ENCODE data around the gene FAM222A. TPM values are rescaled to one million over a fixed set of nuclear protein-coding genes. Genes with fewer than 3 reads are reported as not detected.

FAM222A gene
- polyA plus RNA-seq, 1 donor (not counting 4 experiments of a cell fraction or from before 2014, with no cell fraction given), result 0.05 TPM

- Histone ChIP-seq H3K4me2 (ENCODE audit: control insufficient read depth, extremely low read depth, insufficient read depth, low read depth, low read length) (no peak overlapping the region), H3K9me1 (ENCODE audit: control insufficient read depth, extremely low read depth, insufficient read depth, low read length) (no peaks in the 10 kb centered on the region), H3K9ac (ENCODE audit: control insufficient read depth, extremely low read depth, insufficient read depth, low read length) (no peak overlapping the region), H3K27ac (ENCODE audit: control insufficient read depth, insufficient read depth, low read length) (no peak overlapping the region), H4K20me1 (ENCODE audit: control insufficient read depth, extremely low read depth, insufficient read depth, low read length) (no peaks in the 10 kb centered on the region), H3K27me3 (ENCODE audit: control insufficient read depth, extremely low read depth, insufficient read depth, low read length) (no peaks in the 10 kb centered on the region), H3K79me2 (ENCODE audit: control insufficient read depth, insufficient read depth, low read length) (no peaks in the 10 kb centered on the region), H3K4me3 (ENCODE audit: control insufficient read depth in 2 of 3, extremely low read depth in 1 of 3, insufficient read depth in 2 of 3, low read depth in 1 of 3, low read length in 3 of 3) (no peak overlapping the region), H2AFZ (ENCODE audit: control insufficient read depth, low read length) (no peak overlapping the region), H3K9me3 (ENCODE audit: control insufficient read depth, low read depth, low read length) (no peaks in the 10 kb centered on the region), H3K4me1 (ENCODE audit: control insufficient read depth, extremely low read depth, insufficient read depth, low read length) (no peaks in the 10 kb centered on the region), H3K36me3 (ENCODE audit: control insufficient read depth in 2 of 2, extremely low read depth in 1 of 2, insufficient read depth in 2 of 2, low read length in 2 of 2) (no peaks in the 10 kb centered on the region)
- no peak for DNase-seq (ENCODE audit: low read depth, low spot score)
- dilution Hi-C loops (cut with MboI; ENCODE audit: extremely low pct_ligation_motif_present, low sequenced_read_pairs), result no loop called here
- FAIRE-seq, result no peak
- no peak for TF ChIP-seq CTCF (optimal IDR thresholded peaks at IDR 0.05 in 1 of 3, IDR thresholded peaks at IDR 0.05 in 1 of 3, conservative IDR thresholded peaks at IDR 0.05 in 1 of 3; ENCODE audit: extremely low read depth in 1 of 3, insufficient read depth in 2 of 3, low read length in 3 of 3)
- no peak for TF ChIP-seq EZH2 (IDR thresholded peaks at IDR 0.05; ENCODE audit: low read length)
Measured at GRCh38 chr12:109736552-109737108, 23.0 kb downstream of the FAM222A start.

- no peaks in the 10 kb centered on the region for H3K9me3 ChIP-seq (ENCODE audit: control insufficient read depth, low read depth, low read length)
- dilution Hi-C loops (cut with MboI; ENCODE audit: extremely low pct_ligation_motif_present, low sequenced_read_pairs), result no loop called here
- no peak overlapping the region for H3K4me3 ChIP-seq (ENCODE audit: control insufficient read depth in 2 of 3, extremely low read depth in 1 of 3, insufficient read depth in 2 of 3, low read depth in 1 of 3, low read length in 3 of 3)
- no peaks in the 10 kb centered on the region for H3K79me2 ChIP-seq (ENCODE audit: control insufficient read depth, insufficient read depth, low read length)
- no peaks in the 10 kb centered on the region for H4K20me1 ChIP-seq (ENCODE audit: control insufficient read depth, extremely low read depth, insufficient read depth, low read length)
- no peak overlapping the region for H3K27ac ChIP-seq (ENCODE audit: control insufficient read depth, insufficient read depth, low read length)
- no peaks in the 10 kb centered on the region for H3K36me3 ChIP-seq (ENCODE audit: control insufficient read depth in 2 of 2, extremely low read depth in 1 of 2, insufficient read depth in 2 of 2, low read length in 2 of 2)
- H2AFZ ChIP-seq (ENCODE audit: control insufficient read depth, low read length), result no peak overlapping the region
- DNase-seq (ENCODE audit: low read depth, low spot score), result no peak
- H3K4me2 ChIP-seq (ENCODE audit: control insufficient read depth, extremely low read depth, insufficient read depth, low read depth, low read length), result no peak overlapping the region
- no peak for TF ChIP-seq EZH2 (IDR thresholded peaks at IDR 0.05; ENCODE audit: low read length)
- no peak for TF ChIP-seq CTCF (optimal IDR thresholded peaks at IDR 0.05 in 1 of 3, IDR thresholded peaks at IDR 0.05 in 1 of 3, conservative IDR thresholded peaks at IDR 0.05 in 1 of 3; ENCODE audit: extremely low read depth in 1 of 3, insufficient read depth in 2 of 3, low read length in 3 of 3)
- H3K4me1 ChIP-seq (ENCODE audit: control insufficient read depth, extremely low read depth, insufficient read depth, low read length), result no peaks in the 10 kb centered on the region
- H3K9me1 ChIP-seq (ENCODE audit: control insufficient read depth, extremely low read depth, insufficient read depth, low read length), result no peaks in the 10 kb centered on the region
- no peak for FAIRE-seq
- no peak overlapping the region for H3K9ac ChIP-seq (ENCODE audit: control insufficient read depth, extremely low read depth, insufficient read depth, low read length)
- no peaks in the 10 kb centered on the region for H3K27me3 ChIP-seq (ENCODE audit: control insufficient read depth, extremely low read depth, insufficient read depth, low read length)
Measured at GRCh38 chr12:109737126-109737525, 23.5 kb downstream of the FAM222A start.

Measured in keratinocyte (primary cell).